HEK293T (cell line): ENCODE data around the gene STX19.
A peak's percentile ranks its signal among the peaks of the same experiment; 100 is the strongest.

Source experiments
- CTCF ChIA-PET: fragments of 350-600 bp; formaldehyde crosslinking; extraction: SDS; loops from one replicate; lab custom pipeline; 2021; ENCODE audit warnings: antibody characterized with exemption, inconsistent platforms; lab: Yijun Ruan, JAX
- POLR2A ChIA-PET: fragments of 350-600 bp; formaldehyde crosslinking; extraction: SDS; loops from one replicate; lab custom pipeline; 2020; ENCODE audit warnings: antibody characterized with exemption, inconsistent platforms; lab: Yijun Ruan, JAX
- DNase-seq: peaks from one replicate; pipeline ENCODE4 v3.0.0; 2012; ENCODE audit warnings: mixed read lengths; ENCODE audit errors: extremely low spot score
- ARNT ChIP-seq: fragments of 450-650 bp; IDR thresholded peaks from 2 replicates; pipeline ENCODE4 v1.6.1; 2017; ENCODE audit warnings: mild to moderate bottlenecking
- BHLHE40 ChIP-seq: fragments of 450-650 bp; IDR thresholded peaks from 2 replicates; pipeline ENCODE4 v1.6.1; 2016; ENCODE audit warnings: mild to moderate bottlenecking, moderate library complexity, borderline replicate concordance
- CTBP1 ChIP-seq: fragments of 450-650 bp; IDR thresholded peaks from 2 replicates; pipeline ENCODE4 v1.6.1; 2016; ENCODE audit warnings: borderline replicate concordance
- ELF4 ChIP-seq: fragments of 450-650 bp; IDR thresholded peaks from 2 replicates; pipeline ENCODE4 v1.6.1; 2017; ENCODE audit warnings: antibody characterized with exemption
- FOXA1 ChIP-seq: fragments of 450-650 bp; IDR thresholded peaks from 2 replicates; pipeline ENCODE4 v1.6.1; 2016; ENCODE audit warnings: mild to moderate bottlenecking
- FOXK2 ChIP-seq: fragments of 450-650 bp; IDR thresholded peaks from 2 replicates; pipeline ENCODE4 v1.6.1; 2016; ENCODE audit warnings: mild to moderate bottlenecking
- FOXM1 ChIP-seq: fragments of 450-650 bp; IDR thresholded peaks from 2 replicates; pipeline ENCODE4 v1.6.1; 2017; ENCODE audit warnings: mild to moderate bottlenecking, borderline replicate concordance
- HDGF ChIP-seq: fragments of 450-650 bp; IDR thresholded peaks from 2 replicates; pipeline ENCODE4 v1.6.1; 2017; ENCODE audit warnings: antibody characterized with exemption, borderline replicate concordance
- L3MBTL2 ChIP-seq: fragments of 450-650 bp; conservative IDR thresholded peaks from 2 replicates; pipeline ENCODE4 v1.6.1; 2016; ENCODE audit warnings: mild to moderate bottlenecking
- LEF1 ChIP-seq: fragments of 450-650 bp; IDR thresholded peaks from 2 replicates; pipeline ENCODE4 v1.6.1; 2017; ENCODE audit warnings: mild to moderate bottlenecking, borderline replicate concordance
- NFRKB ChIP-seq: fragments of 450-650 bp; IDR thresholded peaks from 2 replicates; pipeline ENCODE4 v1.6.1; 2016; ENCODE audit warnings: mild to moderate bottlenecking, moderate library complexity
- PKNOX1 ChIP-seq: fragments of 450-650 bp; IDR thresholded peaks from 2 replicates; pipeline ENCODE4 v1.6.1; 2016
- SP1 ChIP-seq: fragments of 450-650 bp; IDR thresholded peaks from 2 replicates; pipeline ENCODE4 v1.6.1; 2017
- SUZ12 ChIP-seq: fragments of 450-650 bp; IDR thresholded peaks from 2 replicates; pipeline ENCODE4 v1.6.1; 2016; ENCODE audit warnings: mild to moderate bottlenecking
- TARDBP ChIP-seq: fragments of 450-650 bp; IDR thresholded peaks from 2 replicates; pipeline ENCODE4 v1.6.1; 2016
- ZNF384 ChIP-seq: fragments of 450-650 bp; IDR thresholded peaks from 2 replicates; pipeline ENCODE4 v1.6.1; 2016

STX19 gene

GRCh38 chr3:94066506-94067500 lies 38.4 kb upstream of the STX19 start:
- POLR2A ChIA-PET = no interaction called here
- TF ChIP-seq HDGF (no peak), L3MBTL2 (no peak), SUZ12 (no peak), CTBP1 (no peak), FOXA1 (no peak), ELF4 (no peak), LEF1 (no peak), FOXM1 (no peak), ARNT (no peak), ZNF384 (no peak)
- no peak for DNase-seq
- CTCF ChIA-PET = interaction anchor here (0.8 to 1.2 kb wide), 2 partner anchors 32 to 33 kb away, joined by 3 read pairs; no protein-coding TSS in a partner anchor

- POLR2A ChIA-PET = interaction anchor here (0.7 kb wide), 1 partner anchor 76 kb away, joined by 3 read pairs; no protein-coding TSS in a partner anchor
- CTCF ChIA-PET = interaction anchor here (1.2 kb wide), 1 partner anchor 33 kb away, joined by 3 read pairs; no protein-coding TSS in a partner anchor
- DNase-seq = no peak
- TF ChIP-seq ELF4 (no peak), LEF1 (no peak), TARDBP (no peak)
Measured at GRCh38 chr3:94065819-94066480, 37.6 kb upstream of the STX19 start.

- CTCF ChIA-PET = interaction anchor here (1.2 kb wide), 1 partner anchor 34 kb away, joined by 3 read pairs; no protein-coding TSS in a partner anchor
- TF ChIP-seq ZNF384 (no peak), SUZ12 (no peak), ELF4 (no peak), LEF1 (no peak), FOXM1 (no peak), L3MBTL2 (no peak), HDGF (no peak), CTBP1 (no peak), BHLHE40 (no peak), TARDBP (no peak), SP1 (no peak), FOXA1 (no peak), NFRKB (no peak)
- POLR2A ChIA-PET = interaction anchor here (0.7 kb wide), 1 partner anchor 75 kb away, joined by 3 read pairs; no protein-coding TSS in a partner anchor
- DNase-seq = no peak
Measured at GRCh38 chr3:94065122-94065521, 36.7 kb upstream of the STX19 start.

GRCh38 chr3:94064243-94064860 lies 36.0 kb upstream of the STX19 start:
- CTCF ChIA-PET = no interaction called here
- DNase-seq = no peak
- POLR2A ChIA-PET = interaction anchor here (1.8 to 2.2 kb wide), 2 partner anchors 75 to 77 kb away, joined by 4 to 8 read pairs; no protein-coding TSS in a partner anchor
- no peak for TF ChIP-seq FOXM1
- no peak for TF ChIP-seq BHLHE40
- no peak for TF ChIP-seq TARDBP
- no peak for TF ChIP-seq L3MBTL2
- TF ChIP-seq HDGF = no peak
- TF ChIP-seq PKNOX1 = no peak
- no peak for TF ChIP-seq ARNT
- no peak for TF ChIP-seq ZNF384
- no peak for TF ChIP-seq ELF4
- no peak for TF ChIP-seq SUZ12
- no peak for TF ChIP-seq LEF1
- TF ChIP-seq NFRKB = no peak
- TF ChIP-seq FOXK2 = no peak
- TF ChIP-seq FOXA1 = no peak
- no peak for TF ChIP-seq SP1
- TF ChIP-seq CTBP1 = no peak

GRCh38 chr3:94063496-94064119 lies 35.2 kb upstream of the STX19 start:
- ChIA-PET POLR2A (interaction anchor here (0.6 to 2.8 kb wide), 26 partner anchors 8 to 108 kb away, joined by 3 to 14 read pairs (median 7); partner anchors contain the start of genes ARL13B, PROS1 and STX19), CTCF (no interaction called here)
- DNase-seq = no peak
- TF ChIP-seq L3MBTL2 (peak; percentile 86), LEF1 (no peak)
